AG10803 (cell line): ENCODE measurements around the gene TMEM187.

ENCODE experiments used
- DNase-seq: peaks from one replicate; pipeline ENCODE4 v3.0.0; 2010; ENCODE audit warnings: low read depth
- H3K4me3 ChIP-seq: 2 replicates; pipeline ENCODE4 v1.5.1; 2011; ENCODE audit warnings: mild to moderate bottlenecking, low read length, control low read depth
- TF ChIP-seq, protein P1 (sequence below): conservative IDR thresholded peaks from 2 replicates; pipeline ENCODE4 v1.5.1; 2011; ENCODE audit warnings: mild to moderate bottlenecking, low read length, control low read depth, inconsistent platforms

TMEM187 gene

DNA sequence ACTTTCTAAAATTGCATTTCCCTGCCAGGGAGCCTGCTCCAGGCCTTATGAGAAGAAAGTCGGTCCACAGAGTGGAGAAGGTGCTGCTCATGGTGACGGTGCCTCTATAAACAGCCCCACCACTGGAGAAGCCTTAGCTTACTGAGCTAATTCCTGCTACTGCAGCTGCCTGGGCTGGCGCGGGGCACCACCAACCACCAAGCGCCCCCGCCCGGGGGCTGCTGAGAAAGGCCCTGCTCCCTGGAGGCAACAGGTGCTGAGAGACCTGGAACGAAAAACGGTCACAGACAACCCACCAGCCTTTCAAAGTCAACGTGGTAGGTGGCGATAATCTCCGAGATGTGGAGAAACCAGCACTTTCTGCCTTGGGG, 3.8 kb upstream of the TMEM187 start:
- TF ChIP-seq, protein P1, sequence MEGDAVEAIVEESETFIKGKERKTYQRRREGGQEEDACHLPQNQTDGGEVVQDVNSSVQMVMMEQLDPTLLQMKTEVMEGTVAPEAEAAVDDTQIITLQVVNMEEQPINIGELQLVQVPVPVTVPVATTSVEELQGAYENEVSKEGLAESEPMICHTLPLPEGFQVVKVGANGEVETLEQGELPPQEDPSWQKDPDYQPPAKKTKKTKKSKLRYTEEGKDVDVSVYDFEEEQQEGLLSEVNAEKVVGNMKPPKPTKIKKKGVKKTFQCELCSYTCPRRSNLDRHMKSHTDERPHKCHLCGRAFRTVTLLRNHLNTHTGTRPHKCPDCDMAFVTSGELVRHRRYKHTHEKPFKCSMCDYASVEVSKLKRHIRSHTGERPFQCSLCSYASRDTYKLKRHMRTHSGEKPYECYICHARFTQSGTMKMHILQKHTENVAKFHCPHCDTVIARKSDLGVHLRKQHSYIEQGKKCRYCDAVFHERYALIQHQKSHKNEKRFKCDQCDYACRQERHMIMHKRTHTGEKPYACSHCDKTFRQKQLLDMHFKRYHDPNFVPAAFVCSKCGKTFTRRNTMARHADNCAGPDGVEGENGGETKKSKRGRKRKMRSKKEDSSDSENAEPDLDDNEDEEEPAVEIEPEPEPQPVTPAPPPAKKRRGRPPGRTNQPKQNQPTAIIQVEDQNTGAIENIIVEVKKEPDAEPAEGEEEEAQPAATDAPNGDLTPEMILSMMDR: 0 out of 2 replicates have a peak, but pooled peaks have one; percentile 12
- H3K4me3 ChIP-seq: peak overlapping the region; percentile 89
- no peak for DNase-seq

DNA sequence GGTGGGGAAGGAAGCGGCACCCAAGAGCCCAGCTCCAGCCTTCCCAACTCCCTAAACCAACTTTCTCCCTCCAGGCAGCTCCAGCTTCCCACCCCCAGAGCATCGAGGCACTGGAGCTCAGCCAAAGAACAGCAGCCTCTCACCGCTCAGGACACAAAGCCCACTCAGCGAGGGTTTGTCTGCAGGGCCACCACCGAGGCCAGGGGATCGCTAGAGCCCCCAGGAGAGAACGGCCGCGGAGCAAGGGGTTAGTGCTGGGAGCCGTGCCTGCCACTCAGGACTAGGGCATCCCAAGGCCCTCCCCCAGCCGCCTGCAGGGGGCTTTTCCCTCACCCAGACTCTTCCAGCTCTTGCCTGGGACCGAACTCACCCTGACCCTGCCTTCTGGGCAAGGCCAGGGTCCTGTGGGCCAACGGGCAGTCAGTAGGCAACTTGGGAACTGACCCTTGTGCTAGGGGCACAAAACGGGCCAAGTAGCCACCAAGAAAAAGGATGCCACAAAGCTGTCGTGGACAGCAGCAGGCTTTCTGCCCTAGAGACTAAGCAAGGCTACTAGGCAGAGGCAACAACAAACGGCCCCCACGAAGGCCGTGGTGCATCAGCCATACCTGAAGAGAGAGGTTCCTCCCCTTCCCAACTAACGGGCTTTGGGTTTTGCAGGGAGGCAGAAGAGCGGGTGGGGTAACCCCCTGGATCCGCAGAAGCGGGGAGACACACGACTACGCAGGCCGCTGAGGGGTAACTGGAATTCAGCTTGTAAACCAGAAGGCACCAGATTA, 3.2 kb upstream of the TMEM187 start:
- TF ChIP-seq, protein P1: no peak
- DNase-seq: no peak

DNA sequence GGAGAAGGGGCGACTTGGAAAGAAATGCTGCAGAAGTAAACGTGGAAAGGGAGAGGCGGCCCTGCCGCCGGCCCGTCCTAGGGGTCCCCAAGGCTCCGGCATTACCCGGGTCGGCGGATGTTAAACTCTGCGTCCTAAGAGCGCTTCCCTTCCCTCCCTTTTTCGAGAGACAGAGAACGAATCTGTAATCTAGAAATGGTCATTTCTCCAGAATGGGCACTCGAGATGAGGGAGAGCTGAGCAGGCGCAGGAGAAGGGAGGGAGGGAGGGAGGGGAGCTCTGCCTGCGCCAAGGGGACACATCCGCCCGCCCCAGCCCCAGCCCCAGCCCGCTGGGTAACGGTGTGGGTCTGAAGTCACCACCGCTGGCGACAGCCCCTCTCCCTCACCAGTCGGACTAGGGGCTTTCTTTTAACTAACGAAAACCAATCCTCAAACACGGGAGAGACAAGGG, 2.6 kb upstream of the TMEM187 start:
- peak overlapping the region; percentile 89 for H3K4me3 ChIP-seq
- TF ChIP-seq, protein P1: no peak
- DNase-seq: peak; percentile 23

More for the DNA sequence above, 3.2 kb upstream of the TMEM187 start:
- peak overlapping the region; percentile 89 for H3K4me3 ChIP-seq

DNA sequence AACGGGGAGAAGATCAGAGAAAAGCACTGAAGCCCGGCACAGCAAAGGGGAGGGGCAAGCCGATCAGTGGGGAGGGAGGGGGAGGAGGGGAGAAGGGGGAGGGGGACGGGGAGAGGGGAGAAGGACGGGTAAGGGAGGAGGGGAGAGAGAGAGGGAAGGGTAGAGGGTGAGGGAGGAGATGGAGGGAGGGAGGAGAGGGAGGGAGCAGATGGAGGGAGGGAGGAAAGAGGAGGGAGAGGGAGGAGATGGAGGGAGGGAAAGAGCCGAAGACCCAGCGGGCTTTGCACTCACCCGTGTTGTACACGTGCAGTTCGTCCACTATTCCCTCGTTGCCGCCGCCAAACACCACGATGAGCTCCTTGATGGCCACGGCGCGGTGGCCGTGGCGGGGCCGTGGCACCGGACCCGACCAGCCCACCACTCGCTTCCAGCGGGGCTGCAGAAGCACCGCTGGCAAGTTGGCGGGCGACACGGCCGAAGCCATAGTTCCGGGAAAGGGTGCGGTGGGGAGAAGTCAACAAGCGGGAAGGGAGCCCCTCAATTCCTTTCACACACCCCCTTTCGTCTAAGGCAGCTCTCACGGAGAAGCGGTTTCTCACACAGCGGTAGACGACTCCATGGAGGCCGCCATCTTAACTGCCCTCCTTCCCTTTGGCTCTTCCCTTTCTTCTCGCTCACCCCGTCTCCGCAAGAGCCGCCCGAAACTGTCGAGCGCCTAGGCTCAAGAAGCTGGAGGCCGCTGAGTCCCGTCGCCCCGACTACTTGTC, 2.0 kb upstream of the TMEM187 start:
- TF ChIP-seq, protein P1: no peak
- DNase-seq: peak; percentile 70
- peak overlapping the region; percentile 89 for H3K4me3 ChIP-seq

DNA sequence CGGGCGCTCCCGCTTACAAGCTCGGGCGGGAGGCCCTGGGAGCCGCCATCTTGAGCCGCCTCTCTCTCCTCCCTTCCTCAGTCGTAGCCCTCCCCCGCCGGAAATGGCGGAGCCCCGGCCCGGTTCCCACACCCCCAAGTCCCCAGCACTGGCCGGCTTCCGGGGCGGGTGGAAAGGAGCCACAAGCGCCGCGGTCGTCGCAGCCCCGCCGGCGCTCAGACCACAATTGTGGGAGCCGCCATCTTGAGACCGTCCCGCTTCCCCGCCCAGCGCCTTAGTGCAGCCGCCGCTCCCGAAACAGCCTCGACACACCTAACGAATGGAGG, 1.5 kb upstream of the TMEM187 start:
- DNase-seq: peak; percentile 85
- H3K4me3 ChIP-seq: peak overlapping the region; percentile 89
- TF ChIP-seq, protein P1: no peak

DNA sequence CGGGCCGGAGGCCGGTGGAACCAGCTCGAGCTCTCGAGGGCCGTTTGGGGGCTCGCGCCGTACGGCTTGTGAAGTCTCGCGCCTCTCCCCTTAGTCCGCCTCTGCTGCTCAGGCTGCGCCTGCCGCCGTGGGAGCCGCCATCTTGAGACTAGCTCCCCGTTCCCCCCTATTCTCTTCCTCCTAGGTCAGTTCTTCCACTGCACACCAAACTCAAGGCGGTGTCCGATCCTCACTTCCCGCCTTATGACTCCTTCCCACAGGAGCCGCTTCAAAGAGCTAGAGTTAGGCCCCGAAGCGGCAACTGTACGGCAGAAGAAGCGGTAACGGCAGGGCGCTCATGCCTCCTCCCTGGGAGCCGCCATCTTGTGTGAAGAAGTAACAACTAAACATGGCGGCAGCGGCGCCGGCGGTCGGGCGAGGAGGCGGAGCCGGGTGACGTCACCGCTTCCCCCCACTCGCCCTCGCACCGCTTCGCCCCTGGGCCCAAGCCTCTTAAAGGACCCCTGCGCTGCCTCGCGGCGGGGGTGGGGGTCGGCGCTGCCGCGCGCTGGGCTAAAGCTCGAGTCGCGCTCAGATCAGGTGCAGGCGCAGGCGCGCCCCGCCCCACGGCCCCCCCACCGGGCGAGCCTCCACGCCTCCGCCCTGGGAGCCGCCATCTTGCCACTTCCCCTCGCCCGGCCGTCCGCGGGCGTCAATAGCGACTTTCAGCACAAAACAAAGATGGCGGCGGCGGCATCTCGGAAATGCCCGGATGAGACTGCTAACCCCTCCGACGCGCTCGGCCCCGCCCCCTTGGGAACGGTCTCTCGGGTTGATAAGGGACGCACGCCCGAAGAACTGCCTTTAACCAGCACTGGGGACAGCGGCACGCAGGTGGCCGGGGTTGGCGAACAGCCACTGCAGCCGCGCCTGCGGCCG, 845 bp upstream of the TMEM187 start, which contains the start of gene HCFC1:
HCFC1 (minus strand) TSS at position 369 of the 918 bp plus-strand sequence. CDS start 978 bp downstream, outside the sequence.
- TF ChIP-seq, protein P1: no peak
- peak; percentile 86 for DNase-seq
- peak within 1 kb of the TSS; percentile 89 for H3K4me3 ChIP-seq
